H1 (cell line): Measurements from ENCODE around the gene ACACA. TPM values are rescaled to one million over a fixed set of nuclear protein-coding genes. Genes with fewer than 3 reads are reported as not detected.

Experiments used
- CTCF ChIA-PET: fragments of 300-600 bp; sonication (Branson Sonifier 250); formaldehyde crosslinking; loops from one replicate; lab custom pipeline; 2021; ENCODE audit not compliant: partially characterized antibody; lab: Charles Lee
- POLR2A ChIA-PET: fragments of 300-600 bp; sonication (Branson Sonifier 250); formaldehyde crosslinking; loops from one replicate; lab custom pipeline; 2021; ENCODE audit warnings: inconsistent platforms; ENCODE audit not compliant: partially characterized antibody; lab: Charles Lee
- DNase-seq, 2 experiments: peaks; one replicate each; pipeline versions ENCODE4 v3.0.0 to v3.0.0-alpha.2; 2010 to 2022; ENCODE audit warnings: low spot score in 2 of 2, low read depth in 1 of 2, mixed read lengths in 1 of 2
- FAIRE-seq: peaks from 2 replicates; lab custom pipeline; 2011; peaks lifted over from hg19 to GRCh38; lab: Jason Lieb, UNC
- H2AFZ ChIP-seq: 2 replicates; pipeline ENCODE4 v1.8.1; 2012; ENCODE audit warnings: low read length, inconsistent platforms
- H2AK5ac ChIP-seq: 2 replicates; pipeline ENCODE4 v1.6.1; 2013; ENCODE audit warnings: low read depth, low read length
- H2BK120ac ChIP-seq: replicated peaks from 2 replicates; pipeline ENCODE3; 2013; ENCODE audit warnings: low read depth, low read length, inconsistent platforms
- H2BK12ac ChIP-seq: 2 replicates; pipeline ENCODE4 v1.6.1; 2013; ENCODE audit warnings: low read depth, low read length
- H2BK15ac ChIP-seq: 2 replicates; pipeline ENCODE4 v1.6.1; 2013; ENCODE audit warnings: low read length
- H2BK20ac ChIP-seq: 2 replicates; pipeline ENCODE4 v1.6.1; 2013; ENCODE audit warnings: low read length
- H2BK5ac ChIP-seq: 2 replicates; pipeline ENCODE4 v1.6.1; 2013; ENCODE audit warnings: low read depth, low read length
- H3K14ac ChIP-seq: 2 replicates; pipeline ENCODE4 v1.6.1; 2013; ENCODE audit warnings: inconsistent platforms; ENCODE audit not compliant: insufficient read length
- H3K18ac ChIP-seq: 2 replicates; pipeline ENCODE4 v1.6.1; 2013; ENCODE audit warnings: low read length; ENCODE audit errors: extremely low read depth
- H3K23ac ChIP-seq: 2 replicates; pipeline ENCODE4 v1.6.1; 2013; ENCODE audit warnings: inconsistent platforms; ENCODE audit not compliant: insufficient read length
- H3K23me2 ChIP-seq: 2 replicates; pipeline ENCODE4 v1.6.1; 2013; ENCODE audit warnings: low read depth, low read length
- H3K27ac ChIP-seq: 2 replicates; pipeline ENCODE4 v1.6.1; 2011; ENCODE audit warnings: low read depth, low read length, inconsistent platforms
- H3K27me3 ChIP-seq, 4 experiments: replicated peaks in 1 of 4; 1 replicate in 1 of 4; 2 replicates in 3 of 4; pipeline versions ENCODE4 v1.6.1 to v1.8.1; 2011 to 2013; ENCODE audit warnings: low read length in 3 of 4, mild to moderate bottlenecking in 3 of 4, inconsistent platforms in 2 of 4, mixed read lengths in 2 of 4, moderate library complexity in 1 of 4; ENCODE audit not compliant: control insufficient read depth in 3 of 4, insufficient read depth in 3 of 4; ENCODE audit errors: extremely low read depth in 1 of 4
- H3K36me3 ChIP-seq, 4 experiments: 2 replicates each; pipeline versions ENCODE4 v1.6.1 to v1.8.1; 2011 to 2013; ENCODE audit warnings: mild to moderate bottlenecking in 4 of 4, low read length in 3 of 4, moderate library complexity in 2 of 4, control low read depth in 1 of 4, inconsistent platforms in 1 of 4; ENCODE audit not compliant: insufficient read depth in 4 of 4, control insufficient read depth in 2 of 4
- H3K4ac ChIP-seq: replicated peaks from 2 replicates; pipeline ENCODE3; 2013; ENCODE audit warnings: low read length, low read depth, mixed read lengths, inconsistent platforms; ENCODE audit not compliant: insufficient read length
- H3K4me1 ChIP-seq, 4 experiments: replicated peaks in 1 of 4; 1 replicate in 1 of 4; 2 replicates in 3 of 4; pipeline versions ENCODE4 v1.6.1 to v1.8.1; 2011 to 2013; ENCODE audit warnings: low read length in 3 of 4, inconsistent platforms in 2 of 4, mixed read lengths in 1 of 4; ENCODE audit not compliant: insufficient read depth in 4 of 4, control insufficient read depth in 3 of 4
- H3K4me2 ChIP-seq, 2 experiments: 2 replicates each; pipeline versions ENCODE4 v1.6.1 to v1.8.1; 2011 to 2013; ENCODE audit warnings: low read depth in 2 of 2, low read length in 2 of 2, control low read depth in 1 of 2, inconsistent platforms in 1 of 2, mild to moderate bottlenecking in 1 of 2; ENCODE audit not compliant: insufficient read depth in 1 of 2
- H3K4me3 ChIP-seq, 4 experiments: fragments of 200-600, 300-600 bp in 1 of 4; sonication (generic), shearing (Covaris generic), sonication (Bioruptor Twin) in 1 of 4; 2 replicates each; pipeline versions ENCODE4 v1.5.1 to v1.8.1; 2011 to 2016; ENCODE audit warnings: low read length in 4 of 4, low read depth in 3 of 4, control low read depth in 2 of 4, inconsistent platforms in 2 of 4, mild to moderate bottlenecking in 2 of 4, mixed read lengths in 1 of 4, moderate library complexity in 1 of 4; ENCODE audit not compliant: insufficient read depth in 2 of 4; ENCODE audit errors: extremely low read depth in 1 of 4
- H3K56ac ChIP-seq: replicated peaks from 2 replicates; pipeline ENCODE3; 2013; ENCODE audit warnings: low read depth, mild to moderate bottlenecking, mixed read lengths, low read length, inconsistent platforms; ENCODE audit not compliant: insufficient read length
- H3K79me1 ChIP-seq: 2 replicates; pipeline ENCODE4 v1.6.1; 2013; ENCODE audit warnings: low read depth, low read length, control low read depth
- H3K79me2 ChIP-seq, 2 experiments: 2 replicates each; pipeline versions ENCODE4 v1.6.1 to v1.8.1; 2012 to 2013; ENCODE audit warnings: low read length in 2 of 2, mild to moderate bottlenecking in 2 of 2, inconsistent platforms in 1 of 2; ENCODE audit not compliant: insufficient read depth in 2 of 2, control insufficient read depth in 1 of 2
- H3K9ac ChIP-seq, 4 experiments: replicated peaks in 1 of 4; 1 replicate in 1 of 4; 2 replicates in 3 of 4; pipeline versions ENCODE4 v1.6.1 to v1.8.1; 2011 to 2013; ENCODE audit warnings: low read depth in 3 of 4, low read length in 3 of 4, control low read depth in 2 of 4, mild to moderate bottlenecking in 2 of 4, moderate library complexity in 2 of 4, inconsistent platforms in 1 of 4; ENCODE audit errors: extremely low read depth in 1 of 4
- H3K9me3 ChIP-seq, 2 experiments: 2 replicates each; pipeline versions ENCODE4 v1.6.1 to v1.8.1; 2012 to 2013; ENCODE audit warnings: mild to moderate bottlenecking in 2 of 2, moderate library complexity in 2 of 2, control low read depth in 1 of 2, inconsistent platforms in 1 of 2, low read depth in 1 of 2, low read length in 1 of 2, mixed read lengths in 1 of 2; ENCODE audit not compliant: insufficient read depth in 2 of 2
- H4K20me1 ChIP-seq, 2 experiments: replicated peaks in 1 of 2; 2 replicates each; pipeline versions ENCODE3 to v1.8.1; 2011 to 2013; ENCODE audit warnings: inconsistent platforms in 2 of 2, low read length in 2 of 2, mild to moderate bottlenecking in 1 of 2; ENCODE audit not compliant: insufficient read depth in 2 of 2, control insufficient read depth in 1 of 2
- H4K5ac ChIP-seq: 2 replicates; pipeline ENCODE4 v1.6.1; 2013; ENCODE audit warnings: low read length, low read depth, mixed read lengths, inconsistent platforms; ENCODE audit not compliant: insufficient read length
- H4K8ac ChIP-seq: 2 replicates; pipeline ENCODE4 v1.8.0; 2013; ENCODE audit warnings: mild to moderate bottlenecking, moderate library complexity, low read length, inconsistent platforms; ENCODE audit not compliant: insufficient read depth; ENCODE audit errors: extremely low read depth
- H4K91ac ChIP-seq: replicated peaks from 2 replicates; pipeline ENCODE3; 2013; ENCODE audit warnings: low read length, mixed read lengths, inconsistent platforms; ENCODE audit not compliant: insufficient read length
- BACH1 ChIP-seq: IDR thresholded peaks from 2 replicates; pipeline ENCODE4 v1.6.1; 2012; ENCODE audit warnings: low read length, improper control_type of control experiment
- CBX5 ChIP-seq: fragments of 300-800, 300-1000 bp; sonication (generic); IDR thresholded peaks from 2 replicates; pipeline ENCODE4 v1.7.1; 2016; ENCODE audit warnings: antibody characterized with exemption, low read length, low read depth
- CEBPB ChIP-seq: IDR thresholded peaks from 2 replicates; pipeline ENCODE4 v1.6.1; 2012; ENCODE audit warnings: low read depth, low read length
- CTCF ChIP-seq, 3 experiments: IDR thresholded peaks; 1 replicate in 2 of 3; 2 replicates in 1 of 3; pipeline versions ENCODE4 v1.5.1 to v1.6.1; 2011; ENCODE audit warnings: low read length in 3 of 3, mild to moderate bottlenecking in 3 of 3, inconsistent platforms in 2 of 3, low read depth in 1 of 3, moderate library complexity in 1 of 3; ENCODE audit not compliant: insufficient read depth in 1 of 3; ENCODE audit errors: control extremely low read depth in 1 of 3
- GABPA ChIP-seq: IDR thresholded peaks from 2 replicates; pipeline ENCODE4 v1.6.1; 2011; ENCODE audit warnings: mild to moderate bottlenecking, low read length, moderate library complexity, borderline replicate concordance; ENCODE audit not compliant: insufficient read depth
- JUN ChIP-seq: IDR thresholded peaks from 2 replicates; pipeline ENCODE4 v1.6.1; 2011; ENCODE audit warnings: low read depth, mild to moderate bottlenecking, improper control_type of control experiment, low read length
- JUND ChIP-seq: IDR thresholded peaks from 2 replicates; pipeline ENCODE4 v1.6.1; 2011; ENCODE audit warnings: mild to moderate bottlenecking, improper control_type of control experiment, low read length
- RFX5 ChIP-seq: IDR thresholded peaks from 2 replicates; pipeline ENCODE4 v1.6.1; 2011; ENCODE audit warnings: low read depth, low read length, improper control_type of control experiment, borderline replicate concordance
- SIN3A ChIP-seq, 2 experiments: IDR thresholded peaks in 1 of 2; conservative IDR thresholded peaks in 1 of 2; 2 replicates each; pipeline ENCODE4 v1.6.1; 2011 to 2012; ENCODE audit warnings: low read length in 2 of 2, improper control_type of control experiment in 1 of 2, low read depth in 1 of 2, mild to moderate bottlenecking in 1 of 2
- TAF1 ChIP-seq: IDR thresholded peaks from 2 replicates; pipeline ENCODE4 v1.6.1; 2011; ENCODE audit warnings: mild to moderate bottlenecking, low read depth, low read length
- ZNF274 ChIP-seq: IDR thresholded peaks from 2 replicates; pipeline ENCODE4 v1.7.0; 2012; ENCODE audit warnings: low read length, borderline replicate concordance; ENCODE audit errors: extremely low read depth
- WGBS, 2 experiments: shearing (Covaris generic) in 1 of 2; methylation state at CpG; one replicate each; pipeline versions ENCODE4 v1.1.6 to v1.1.7; 2013 to 2015; ENCODE audit warnings: low lambda C conversion rate in 2 of 2, mixed read lengths in 2 of 2, inconsistent platforms in 1 of 2, low coverage in 1 of 2, missing lambda C conversion rate in 1 of 2; ENCODE audit not compliant: insufficient replicate concordance in 2 of 2, insufficient coverage in 1 of 2, insufficient read length in 1 of 2; ENCODE audit errors: extremely low coverage in 1 of 2, missing lambda C conversion rate in 1 of 2; 5-methylcytosine and 5-hydroxymethylcytosine counted together
- polyA plus RNA-seq, 7 experiments: library from polyadenylated mRNA; depleted of rRNA in 3 of 7; stranded (reverse) in 5 of 7; unstranded in 2 of 7; fragments of >200 nt in 5 of 7; fragments of 200-250 nt in 2 of 7; gene quantifications; 1 replicate in 5 of 7; 2 replicates in 1 of 7; 4 replicates in 1 of 7; pipeline versions ENCODE4 v1.2.1 to v1.2.3, GENCODE V29; 2011 to 2013; ENCODE audit warnings: missing spikeins in 2 of 7, mixed read lengths in 2 of 7
- total RNA-seq: library from RNA; stranded (reverse); fragmentation: NEBNext Ultra II Directional; extraction: Animal tissue kit (Norgen Biotek cat#: 25700); gene quantifications from 2 replicates; pipeline ENCODE4 v1.2.1, GENCODE V29; 2021
- TF ChIP-seq, protein P1 (sequence below): IDR thresholded peaks from 2 replicates; pipeline ENCODE4 v1.6.1; 2012; ENCODE audit warnings: inconsistent platforms

ACACA gene
- total and polyA plus RNA-seq, 2 of the 8 experiments (the other 6 are each of a cell fraction or from before 2014, with no cell fraction given) = 74.0 to 160 TPM

- Histone ChIP-seq H3K27me3 (no peaks in the 10 kb centered on the region), H2AK5ac (no peak overlapping the region), H2BK15ac (no peak overlapping the region), H3K4me1 (no peaks in the 10 kb centered on the region), H3K23me2 (no peaks in the 10 kb centered on the region), H4K91ac (no peak overlapping the region), H3K4ac (no peak overlapping the region), H3K23ac (no peak overlapping the region), H2BK20ac (no peak overlapping the region), H3K4me2 (no peak overlapping the region), H3K56ac (no peak overlapping the region), H4K5ac (no peak overlapping the region), H2BK120ac (no peak overlapping the region), H3K79me2 (no peaks in the 10 kb centered on the region), H2BK5ac (no peak overlapping the region), H2BK12ac (no peak overlapping the region), H3K9ac (no peak overlapping the region), H3K14ac (no peak overlapping the region), H4K20me1 (no peaks in the 10 kb centered on the region), H3K18ac (no peak overlapping the region), H3K4me3 (no peak overlapping the region), H4K8ac (no peak overlapping the region), H2AFZ (no peak overlapping the region), H3K36me3 (no peaks in the 10 kb centered on the region), H3K27ac (no peak overlapping the region), H3K79me1 (no peaks in the 10 kb centered on the region), H3K9me3 (no peaks in the 10 kb centered on the region)
- ChIA-PET CTCF (interaction anchor here (0.6 to 9.1 kb wide), 4 partner anchors 17 to 379 kb away, joined by 3 to 126 read pairs (median 4); partner anchors contain the start of gene C17orf78), POLR2A (interaction anchor here (1.0 kb wide), 1 partner anchor 92 kb away, joined by 3 read pairs; no protein-coding TSS in a partner anchor)
- DNase-seq (no peak), FAIRE-seq (no peak)
- WGBS, 2 experiments = 98% methylated on average over 6 of the region's 6 CpGs; no CpG with 5 or more reads in 1 of the 2 experiments
- TF ChIP-seq, protein P1, sequence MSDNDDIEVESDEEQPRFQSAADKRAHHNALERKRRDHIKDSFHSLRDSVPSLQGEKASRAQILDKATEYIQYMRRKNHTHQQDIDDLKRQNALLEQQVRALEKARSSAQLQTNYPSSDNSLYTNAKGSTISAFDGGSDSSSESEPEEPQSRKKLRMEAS = no peak
- TF ChIP-seq JUND = no peak
- no peak for TF ChIP-seq SIN3A (conservative IDR thresholded peaks at IDR 0.05 in 1 of 2, IDR thresholded peaks at IDR 0.05 in 1 of 2; ENCODE audit: low read depth in 1 of 2, low read length in 2 of 2)
- TF ChIP-seq JUN = no peak
- TF ChIP-seq CBX5 = no peak
- no peak for TF ChIP-seq GABPA
- TF ChIP-seq RFX5 = no peak
- TF ChIP-seq CEBPB = no peak
- TF ChIP-seq CTCF (IDR thresholded peaks at IDR 0.05; ENCODE audit: control extremely low read depth in 1 of 3, insufficient read depth in 1 of 3, low read depth in 1 of 3, low read length in 3 of 3) = no peak
- no peak for TF ChIP-seq ZNF274
- no peak for TF ChIP-seq BACH1
- TF ChIP-seq TAF1 = no peak
Observed at GRCh38 chr17:37391146-37391545, 15.5 kb downstream of the ACACA start.
